GM12801 (cell line): ENCODE results near the gene ERF.

Experiments
- CTCF ChIP-seq: IDR thresholded peaks from one replicate; pipeline ENCODE4 v1.5.1; 2011; ENCODE audit warnings: control low read depth; ENCODE audit not compliant: insufficient read length; ENCODE audit errors: extremely low read depth

ERF gene

GRCh38 chr19:42268704-42269477 lies 14.0 kb upstream of the ERF start, which contains the start of gene CIC:
CIC (plus strand) TSS chr19:42269252; CDS start chr19:42271784, 2,532 bp downstream.
- TF ChIP-seq CTCF, result no peak

GRCh38 chr19:42268142-42268703 lies 13.3 kb upstream of the ERF start:
- no peak for TF ChIP-seq CTCF

GRCh38 chr19:42267644-42268141 lies 12.8 kb upstream of the ERF start:
- no peak for TF ChIP-seq CTCF

- TF ChIP-seq CTCF, result no peak
These were observed 6.8 kb upstream of the ERF start for GRCh38 chr19:42261763-42262162.

GRCh38 chr19:42255766-42256745 lies 1.1 kb upstream of the ERF start:
- no peak for TF ChIP-seq CTCF

GRCh38 chr19:42254089-42254849 lies 659 bp downstream of the ERF start:
- TF ChIP-seq CTCF, result no peak
